GM12891 (cell line): Measurements from ENCODE around the gene PIP5K1B.

Experiments
- PAX5 ChIP-seq: IDR thresholded peaks from 2 replicates; pipeline ENCODE4 v1.6.1; 2011; ENCODE audit warnings: low read length, moderate library complexity, mild to moderate bottlenecking; ENCODE audit not compliant: insufficient read depth, severe bottlenecking
- POLR2A ChIP-seq: IDR thresholded peaks from 2 replicates; pipeline ENCODE4 v1.6.1; 2011; ENCODE audit warnings: low read depth, low read length, control low read depth
- POLR2AphosphoS5 ChIP-seq: IDR thresholded peaks from 2 replicates; pipeline ENCODE4 v1.6.1; 2011; ENCODE audit warnings: low read depth, low read length, control low read depth
- POU2F2 ChIP-seq: IDR thresholded peaks from 2 replicates; pipeline ENCODE4 v1.6.1; 2011; ENCODE audit warnings: low read depth, mild to moderate bottlenecking, control low read depth, low read length, moderate library complexity
- SPI1 ChIP-seq: IDR thresholded peaks from 2 replicates; pipeline ENCODE4 v1.6.1; 2011; ENCODE audit warnings: low read depth, low read length, control low read depth
- TAF1 ChIP-seq: IDR thresholded peaks from 2 replicates; pipeline ENCODE4 v1.6.1; 2011; ENCODE audit warnings: low read depth, low read length, control low read depth

- no peak for TF ChIP-seq POLR2A
- no peak for TF ChIP-seq TAF1
- no peak for TF ChIP-seq PAX5
- no peak for TF ChIP-seq POU2F2
- TF ChIP-seq POLR2AphosphoS5 = no peak
- TF ChIP-seq SPI1 = no peak
These were observed 275.4 kb downstream of the PIP5K1B start for GRCh38 chr9:68980341-68980914.
